PFSK-1 (cell line): ENCODE measurements around the gene CNTN4.

Experiments
- FOXP2 ChIP-seq: optimal IDR thresholded peaks from 2 replicates; pipeline ENCODE3; 2011; ENCODE audit warnings: borderline replicate concordance, control low read depth, inconsistent platforms; ENCODE audit not compliant: insufficient read depth; ENCODE audit errors: extremely low read length, extremely low read depth
- POLR2AphosphoS5 ChIP-seq: IDR thresholded peaks from 2 replicates; pipeline ENCODE4 v1.6.1; 2012; ENCODE audit warnings: low read depth, mild to moderate bottlenecking, control low read depth, low read length, moderate library complexity
- REST ChIP-seq, 2 experiments: IDR thresholded peaks; 2 replicates each; pipeline versions ENCODE4 v1.6.1 to v1.8.0; 2011 to 2012; ENCODE audit warnings: low read depth in 2 of 2, low read length in 2 of 2, control low read depth in 1 of 2, inconsistent platforms in 1 of 2, mild to moderate bottlenecking in 1 of 2, moderate library complexity in 1 of 2; ENCODE audit not compliant: insufficient read depth in 1 of 2
- SIN3A ChIP-seq: IDR thresholded peaks from 2 replicates; pipeline ENCODE4 v1.6.1; 2012; ENCODE audit warnings: mild to moderate bottlenecking, low read length, moderate library complexity, borderline replicate concordance; ENCODE audit not compliant: insufficient read depth
- TAF1 ChIP-seq: IDR thresholded peaks from 2 replicates; pipeline ENCODE4 v1.6.1; 2012; ENCODE audit warnings: low read length, control low read depth, borderline replicate concordance; ENCODE audit not compliant: insufficient read depth

Gene CNTN4

GRCh38 chr3:2266606-2267005 lies 167.9 kb downstream of the CNTN4 start:
- no peak for TF ChIP-seq REST (IDR thresholded peaks at IDR 0.05; ENCODE audit: insufficient read depth in 1 of 2, low read depth in 2 of 2, low read length in 2 of 2)
- no peak for TF ChIP-seq FOXP2
- no peak for TF ChIP-seq POLR2AphosphoS5
- TF ChIP-seq SIN3A: no peak
- TF ChIP-seq TAF1: no peak

GRCh38 chr3:2268779-2269178 lies 170.1 kb downstream of the CNTN4 start:
- TF ChIP-seq FOXP2 (no peak), POLR2AphosphoS5 (no peak), REST (IDR thresholded peaks at IDR 0.05; ENCODE audit: insufficient read depth in 1 of 2, low read depth in 2 of 2, low read length in 2 of 2) (no peak), SIN3A (no peak), TAF1 (no peak)

- TF ChIP-seq TAF1 (no peak), SIN3A (no peak), REST (IDR thresholded peaks at IDR 0.05; ENCODE audit: insufficient read depth in 1 of 2, low read depth in 2 of 2, low read length in 2 of 2) (no peak), POLR2AphosphoS5 (no peak), FOXP2 (no peak)
Observed at GRCh38 chr3:2274526-2274925, 175.9 kb downstream of the CNTN4 start.

- TF ChIP-seq FOXP2: no peak
- TF ChIP-seq SIN3A: no peak
- no peak for TF ChIP-seq TAF1
- TF ChIP-seq POLR2AphosphoS5: no peak
- TF ChIP-seq REST (IDR thresholded peaks at IDR 0.05; ENCODE audit: insufficient read depth in 1 of 2, low read depth in 2 of 2, low read length in 2 of 2): no peak
Observed at GRCh38 chr3:2283818-2284217, 185.2 kb downstream of the CNTN4 start.

- TF ChIP-seq FOXP2: no peak
- TF ChIP-seq POLR2AphosphoS5: no peak
- TF ChIP-seq SIN3A: no peak
- TF ChIP-seq TAF1: no peak
- no peak for TF ChIP-seq REST (IDR thresholded peaks at IDR 0.05; ENCODE audit: insufficient read depth in 1 of 2, low read depth in 2 of 2, low read length in 2 of 2)
Observed at GRCh38 chr3:2300938-2301337, 202.3 kb downstream of the CNTN4 start.
